H9 (cell line): ENCODE measurements around the gene OR51S1. TPM values are rescaled to one million over a fixed set of nuclear protein-coding genes. Genes with fewer than 3 reads are reported as not detected.

Source experiments
- DNase-seq: peaks from one replicate; pipeline ENCODE4 v3.0.0-alpha.2; 2017
- H2AFZ ChIP-seq: one replicate; pipeline ENCODE4 v1.6.1; 2013; ENCODE audit warnings: mild to moderate bottlenecking, low read length, control low read depth, moderate library complexity
- H2AK5ac ChIP-seq: 2 replicates; pipeline ENCODE4 v1.6.1; 2013; ENCODE audit warnings: low read length, control low read depth, mixed read lengths; ENCODE audit not compliant: insufficient read length
- H2BK120ac ChIP-seq: one replicate; pipeline ENCODE4 v1.6.1; 2013; ENCODE audit warnings: low read depth, mild to moderate bottlenecking, low read length, control low read depth, inconsistent platforms; ENCODE audit not compliant: poor library complexity, severe bottlenecking
- H2BK12ac ChIP-seq: 2 replicates; pipeline ENCODE4 v1.6.1; 2013; ENCODE audit warnings: low read length, control low read depth, mixed read lengths, low read depth; ENCODE audit not compliant: insufficient read length
- H2BK15ac ChIP-seq: 2 replicates; pipeline ENCODE4 v1.6.1; 2013; ENCODE audit warnings: low read depth, low read length, control low read depth
- H2BK20ac ChIP-seq: one replicate; pipeline ENCODE4 v1.6.1; 2013; ENCODE audit warnings: low read depth, mild to moderate bottlenecking, low read length, control low read depth, inconsistent platforms; ENCODE audit not compliant: poor library complexity, severe bottlenecking
- H2BK5ac ChIP-seq: 2 replicates; pipeline ENCODE4 v1.6.1; 2013; ENCODE audit warnings: low read length, control low read depth, mixed read lengths; ENCODE audit not compliant: insufficient read length
- H3K14ac ChIP-seq: 2 replicates; pipeline ENCODE4 v1.6.1; 2013; ENCODE audit warnings: low read length, control low read depth; ENCODE audit not compliant: insufficient read depth
- H3K18ac ChIP-seq: 2 replicates; pipeline ENCODE4 v1.6.1; 2013; ENCODE audit warnings: low read depth, mild to moderate bottlenecking, mixed read lengths, low read length, control low read depth; ENCODE audit not compliant: insufficient read length
- H3K23ac ChIP-seq: 2 replicates; pipeline ENCODE4 v1.6.1; 2013; ENCODE audit warnings: low read length, control low read depth, mixed read lengths, low read depth; ENCODE audit not compliant: insufficient read length
- H3K23me2 ChIP-seq: 2 replicates; pipeline ENCODE4 v1.6.1; 2013; ENCODE audit warnings: low read depth, mild to moderate bottlenecking, mixed read lengths, low read length, control low read depth; ENCODE audit not compliant: insufficient read length, poor library complexity, severe bottlenecking
- H3K27ac ChIP-seq: 2 replicates; pipeline ENCODE4 v1.5.1; 2013; ENCODE audit warnings: low read length, control low read depth, mixed read lengths, low read depth; ENCODE audit not compliant: insufficient read length
- H3K27me3 ChIP-seq: 2 replicates; pipeline ENCODE4 v1.6.1; 2013; ENCODE audit warnings: low read length, control low read depth, inconsistent platforms; ENCODE audit not compliant: insufficient read depth
- H3K4ac ChIP-seq: 2 replicates; pipeline ENCODE4 v1.6.1; 2013; ENCODE audit warnings: low read depth, mild to moderate bottlenecking, control low read depth, inconsistent platforms, low read length, moderate library complexity
- H3K4me1 ChIP-seq: 2 replicates; pipeline ENCODE4 v1.6.1; 2013; ENCODE audit warnings: low read length, control low read depth, inconsistent platforms; ENCODE audit not compliant: insufficient read depth
- H3K4me2 ChIP-seq: 2 replicates; pipeline ENCODE4 v1.6.1; 2013; ENCODE audit warnings: low read length, control low read depth, mixed read lengths; ENCODE audit not compliant: insufficient read length, insufficient read depth
- H3K56ac ChIP-seq: 2 replicates; pipeline ENCODE4 v1.6.1; 2013; ENCODE audit warnings: low read depth, mild to moderate bottlenecking, mixed read lengths, low read length, control low read depth; ENCODE audit not compliant: insufficient read length
- H3K79me1 ChIP-seq: 2 replicates; pipeline ENCODE4 v1.6.1; 2013; ENCODE audit warnings: low read depth, mild to moderate bottlenecking, moderate library complexity, low read length, control low read depth, inconsistent platforms; ENCODE audit not compliant: insufficient read depth, poor library complexity, severe bottlenecking
- H3K79me2 ChIP-seq: 2 replicates; pipeline ENCODE4 v1.6.1; 2013; ENCODE audit warnings: low read length, control low read depth, inconsistent platforms; ENCODE audit not compliant: insufficient read depth
- H3K9ac ChIP-seq: 2 replicates; pipeline ENCODE4 v1.6.1; 2013; ENCODE audit warnings: low read length, control low read depth, mixed read lengths; ENCODE audit not compliant: insufficient read length; ENCODE audit errors: extremely low read depth
- H3K9me3 ChIP-seq: one replicate; pipeline ENCODE4 v1.6.1; 2013; ENCODE audit warnings: low read depth, low read length, inconsistent platforms; ENCODE audit not compliant: control insufficient read depth
- H3T11ph ChIP-seq: one replicate; pipeline ENCODE4 v1.6.1; 2013; ENCODE audit warnings: mild to moderate bottlenecking, low read length, control low read depth, inconsistent platforms
- H4K20me1 ChIP-seq: one replicate; pipeline ENCODE4 v1.6.1; 2013; ENCODE audit not compliant: control insufficient read depth, insufficient read length, insufficient read depth
- H4K5ac ChIP-seq: 2 replicates; pipeline ENCODE4 v1.6.1; 2013; ENCODE audit warnings: low read depth, mild to moderate bottlenecking, mixed read lengths, low read length, control low read depth; ENCODE audit not compliant: insufficient read length
- H4K8ac ChIP-seq: replicated peaks from 2 replicates; pipeline ENCODE4 v1.6.1; 2013; ENCODE audit warnings: low read length, control low read depth, mixed read lengths, low read depth; ENCODE audit not compliant: insufficient read length
- H4K91ac ChIP-seq: 2 replicates; pipeline ENCODE4 v1.6.1; 2013; ENCODE audit warnings: low read depth, mild to moderate bottlenecking, moderate library complexity, mixed read lengths, low read length, control low read depth; ENCODE audit not compliant: insufficient read length
- H3K27ac Mint-ChIP-seq, 3 experiments: 2 replicates in 2 of 3; 3 replicates in 1 of 3; pipeline ENCODE4 v1.8.0; 2020 to 2021; ENCODE audit warnings: mixed read lengths in 3 of 3, mild to moderate bottlenecking in 1 of 3, moderate library complexity in 1 of 3
- H3K27me3 Mint-ChIP-seq: 2 replicates; pipeline ENCODE4 v1.8.0; 2021; ENCODE audit warnings: low read depth, mild to moderate bottlenecking, moderate library complexity, mixed read lengths
- H3K36me3 Mint-ChIP-seq, 3 experiments: 2 replicates in 2 of 3; 3 replicates in 1 of 3; pipeline ENCODE4 v1.8.0; 2020 to 2021; ENCODE audit warnings: low read depth in 3 of 3, mixed read lengths in 3 of 3; ENCODE audit not compliant: insufficient read depth in 1 of 3
- H3K4me1 Mint-ChIP-seq, 2 experiments: 2 replicates each; pipeline ENCODE4 v1.8.0; 2020; ENCODE audit warnings: mixed read lengths in 2 of 2
- H3K4me3 Mint-ChIP-seq, 2 experiments: 2 replicates in 1 of 2; 3 replicates in 1 of 2; pipeline ENCODE4 v1.8.0; 2020 to 2021; ENCODE audit warnings: mild to moderate bottlenecking in 2 of 2, mixed read lengths in 2 of 2, moderate library complexity in 1 of 2
- H3K9me3 Mint-ChIP-seq, 2 experiments: 2 replicates in 1 of 2; 3 replicates in 1 of 2; pipeline ENCODE4 v1.8.0; 2020; ENCODE audit warnings: mild to moderate bottlenecking in 2 of 2, mixed read lengths in 2 of 2, moderate library complexity in 1 of 2
- WGBS: extraction: QIAGEN DNeasy Blood & Tissue Kit; methylation state at CpG from one replicate; pipeline ENCODE4 v1.1.7; 2013; ENCODE audit warnings: missing lambda C conversion rate, low lambda C conversion rate, mixed read lengths; ENCODE audit not compliant: insufficient read length; ENCODE audit errors: extremely low coverage; 5-methylcytosine and 5-hydroxymethylcytosine counted together
- total RNA-seq: library from RNA; stranded (reverse); gene quantifications from 2 replicates; pipeline ENCODE4 v1.2.1, GENCODE V29; 2021
- TF ChIP-seq, protein P1 (sequence below): fragments of 200-600 bp; sonication (generic); conservative IDR thresholded peaks from 3 replicates; pipeline ENCODE4 v1.8.0; 2021; ENCODE audit warnings: antibody characterized with exemption, mild to moderate bottlenecking

The OR51S1 gene
- total RNA-seq, 1 experiment from 2014 or later = not detected

GRCh38 chr11:4809246-4809645, 39.8 kb downstream of the OR51S1 start:
- Histone ChIP-seq H3K9me3 (no peaks in the 10 kb centered on the region), H3K27me3 (no peaks in the 10 kb centered on the region), H3K79me2 (no peaks in the 10 kb centered on the region), H2BK20ac (no peak overlapping the region), H2BK5ac (no peak overlapping the region), H3K18ac (no peak overlapping the region), H3T11ph (no peak overlapping the region), H2AK5ac (no peak overlapping the region), H2AFZ (no peak overlapping the region), H3K27ac (no peak overlapping the region), H2BK15ac (no peak overlapping the region), H4K5ac (no peak overlapping the region), H4K91ac (no peak overlapping the region), H4K8ac (no peak overlapping the region), H3K79me1 (no peaks in the 10 kb centered on the region), H2BK120ac (no peak overlapping the region), H2BK12ac (no peak overlapping the region), H3K4me1 (no peaks in the 10 kb centered on the region), H3K4me2 (no peak overlapping the region), H3K23me2 (no peaks in the 10 kb centered on the region), H3K23ac (no peak overlapping the region), H3K14ac (no peak overlapping the region), H3K4ac (no peak overlapping the region), H3K56ac (no peak overlapping the region), H3K9ac (no peak overlapping the region), H4K20me1 (no peaks in the 10 kb centered on the region)
- Mint-ChIP-seq H3K36me3 (no peaks in the 10 kb centered on the region), H3K9me3 (no peaks in the 10 kb centered on the region), H3K4me1 (peaks cover 5 to 6% of the 10 kb centered on the region in 2 experiments; a peak in 1 of 4 replicates), H3K27me3 (no peaks in the 10 kb centered on the region), H3K27ac (no peak overlapping the region), H3K4me3 (no peak overlapping the region)
- TF ChIP-seq, protein P1, sequence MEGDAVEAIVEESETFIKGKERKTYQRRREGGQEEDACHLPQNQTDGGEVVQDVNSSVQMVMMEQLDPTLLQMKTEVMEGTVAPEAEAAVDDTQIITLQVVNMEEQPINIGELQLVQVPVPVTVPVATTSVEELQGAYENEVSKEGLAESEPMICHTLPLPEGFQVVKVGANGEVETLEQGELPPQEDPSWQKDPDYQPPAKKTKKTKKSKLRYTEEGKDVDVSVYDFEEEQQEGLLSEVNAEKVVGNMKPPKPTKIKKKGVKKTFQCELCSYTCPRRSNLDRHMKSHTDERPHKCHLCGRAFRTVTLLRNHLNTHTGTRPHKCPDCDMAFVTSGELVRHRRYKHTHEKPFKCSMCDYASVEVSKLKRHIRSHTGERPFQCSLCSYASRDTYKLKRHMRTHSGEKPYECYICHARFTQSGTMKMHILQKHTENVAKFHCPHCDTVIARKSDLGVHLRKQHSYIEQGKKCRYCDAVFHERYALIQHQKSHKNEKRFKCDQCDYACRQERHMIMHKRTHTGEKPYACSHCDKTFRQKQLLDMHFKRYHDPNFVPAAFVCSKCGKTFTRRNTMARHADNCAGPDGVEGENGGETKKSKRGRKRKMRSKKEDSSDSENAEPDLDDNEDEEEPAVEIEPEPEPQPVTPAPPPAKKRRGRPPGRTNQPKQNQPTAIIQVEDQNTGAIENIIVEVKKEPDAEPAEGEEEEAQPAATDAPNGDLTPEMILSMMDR = no peak
- no CpG with 5 or more reads among the region's 2 CpGs for WGBS
- no peak for DNase-seq
